Effector CD4-positive, alpha-beta T cell (primary cell): ENCODE results near the gene DGLUCY.
A peak's percentile ranks its signal among the peaks of the same experiment; 100 is the strongest.
"Not testable (repeated sequence)": the region's sequence is repeated elsewhere in the genome, so short reads cannot be mapped to it uniquely, and the experiment has no call there.

ENCODE experiments used
- DNase-seq: peaks from one replicate; pipeline ENCODE4 v3.0.0-alpha.2; 2020

The DGLUCY gene

DNA sequence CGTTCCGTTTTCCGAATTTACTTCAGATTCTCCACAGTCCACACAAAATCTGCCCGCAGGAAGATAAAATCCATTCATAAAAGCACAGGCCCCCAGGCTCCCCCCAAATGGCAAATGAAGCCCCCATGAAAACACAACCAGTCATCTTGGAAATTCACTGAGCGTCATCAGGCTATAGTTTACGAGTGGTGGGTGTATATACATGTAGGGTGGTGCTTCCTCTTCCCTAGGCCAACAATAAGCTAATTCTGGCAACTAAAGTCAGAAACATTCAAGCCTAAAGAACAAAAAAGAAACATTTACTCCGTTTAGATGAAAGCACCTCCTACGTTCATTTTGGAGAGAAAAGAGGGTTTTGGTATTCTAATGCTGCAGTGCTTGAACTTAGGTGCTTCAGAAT, 124.8 kb downstream of the DGLUCY start:
- no peak for DNase-seq

DNA sequence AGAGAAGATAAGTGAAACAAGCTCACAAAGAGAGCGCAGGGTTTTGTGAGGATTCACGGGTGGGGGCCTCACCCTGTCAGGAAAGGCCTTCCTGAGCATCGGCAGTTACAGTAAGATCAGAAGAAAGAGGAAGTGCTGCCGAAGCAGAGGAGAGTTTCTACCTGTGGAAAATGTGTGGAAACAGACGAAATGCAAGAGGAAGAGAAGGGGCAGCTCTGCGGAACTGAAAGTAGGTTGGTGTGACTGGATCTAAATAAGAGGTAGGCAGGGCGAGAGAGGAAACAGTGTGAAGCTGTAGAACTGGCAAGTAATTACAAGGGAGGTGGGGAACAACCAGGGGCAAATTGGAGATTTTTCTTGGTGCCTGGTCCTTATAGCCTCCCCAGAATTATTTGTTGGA, 128.0 kb downstream of the DGLUCY start:
- DNase-seq = no peak

GRCh38 chr14:91242635-91243034, 128.8 kb downstream of the DGLUCY start:
- DNase-seq = no peak

DNA sequence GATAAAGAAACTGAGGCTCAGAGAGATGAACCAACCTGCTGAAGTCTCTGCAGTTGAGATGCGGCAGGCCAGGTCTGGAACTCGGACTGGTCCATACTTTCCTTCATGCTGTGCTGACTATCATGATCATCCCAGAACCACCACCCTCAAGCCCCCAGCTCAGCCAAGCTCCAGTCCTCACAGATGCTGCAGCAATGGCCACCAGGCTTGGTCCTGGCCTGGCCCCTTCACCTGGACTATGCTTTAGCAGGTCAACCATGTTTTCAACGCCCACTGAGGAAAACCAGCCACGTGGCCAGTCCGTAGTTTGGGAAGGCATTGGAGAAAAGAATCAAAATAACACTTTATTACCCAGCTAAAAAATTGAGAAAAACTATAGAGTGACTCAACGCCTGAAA, 129.2 kb downstream of the DGLUCY start:
- DNase-seq = no peak

DNA sequence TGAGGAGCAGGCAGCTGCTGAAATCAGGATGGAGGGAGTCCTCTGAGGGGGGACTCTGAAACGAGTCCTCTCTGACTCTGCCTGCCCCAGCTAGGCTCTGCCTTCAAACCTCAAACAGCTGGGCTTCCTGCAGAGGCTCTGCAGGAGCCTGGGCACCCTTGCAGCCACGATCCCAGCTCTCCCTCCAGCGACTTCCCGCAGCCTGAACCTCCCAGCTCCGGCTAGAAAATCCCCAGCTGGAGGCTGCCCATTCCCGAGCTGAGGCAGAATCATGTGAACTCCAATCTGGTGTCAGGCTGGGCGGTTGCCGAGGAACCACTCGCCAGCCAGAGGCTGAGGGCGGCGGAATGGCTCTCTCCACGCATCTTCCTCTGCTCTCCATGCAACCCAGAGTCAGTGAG, 130.6 kb downstream of the DGLUCY start, which contains the start of gene GPR68:
Gene GPR68 (minus strand): TSS at position 204 of the 401 bp plus-strand sequence. CDS start 9,654 bp downstream, outside the sequence.
- peak; percentile 24 for DNase-seq

- peak; percentile 66 for DNase-seq
Observed at GRCh38 chr14:91245029-91245428, 131.2 kb downstream of the DGLUCY start.

GRCh38 chr14:91245616-91246015, 131.7 kb downstream of the DGLUCY start:
- DNase-seq = not testable (repeated sequence)

- peak; percentile 78 for DNase-seq
Observed at GRCh38 chr14:91246051-91246852, 132.4 kb downstream of the DGLUCY start.

- peak; percentile 47 for DNase-seq
Observed at GRCh38 chr14:91249841-91250616, 136.2 kb downstream of the DGLUCY start.

DNA sequence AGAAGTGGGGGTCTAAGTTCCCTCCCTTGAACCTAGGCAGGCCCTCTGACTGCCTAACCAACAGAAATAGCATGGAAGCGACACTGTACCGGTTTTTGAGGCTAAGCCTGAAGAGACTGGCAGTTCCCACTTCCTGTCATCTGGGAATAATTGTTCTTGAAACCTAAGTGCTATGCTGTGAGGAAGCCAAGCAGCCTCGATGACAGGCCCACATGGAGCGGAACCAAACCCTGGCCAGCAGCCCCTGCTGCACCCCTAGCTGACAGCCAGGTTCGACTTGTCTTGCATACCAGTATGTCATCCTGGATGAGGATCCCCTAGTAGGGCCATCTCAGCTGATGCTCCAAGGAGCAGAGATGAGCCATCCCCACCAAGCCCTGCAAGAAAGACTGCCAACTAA, 137.0 kb downstream of the DGLUCY start:
- DNase-seq = no peak

DNA sequence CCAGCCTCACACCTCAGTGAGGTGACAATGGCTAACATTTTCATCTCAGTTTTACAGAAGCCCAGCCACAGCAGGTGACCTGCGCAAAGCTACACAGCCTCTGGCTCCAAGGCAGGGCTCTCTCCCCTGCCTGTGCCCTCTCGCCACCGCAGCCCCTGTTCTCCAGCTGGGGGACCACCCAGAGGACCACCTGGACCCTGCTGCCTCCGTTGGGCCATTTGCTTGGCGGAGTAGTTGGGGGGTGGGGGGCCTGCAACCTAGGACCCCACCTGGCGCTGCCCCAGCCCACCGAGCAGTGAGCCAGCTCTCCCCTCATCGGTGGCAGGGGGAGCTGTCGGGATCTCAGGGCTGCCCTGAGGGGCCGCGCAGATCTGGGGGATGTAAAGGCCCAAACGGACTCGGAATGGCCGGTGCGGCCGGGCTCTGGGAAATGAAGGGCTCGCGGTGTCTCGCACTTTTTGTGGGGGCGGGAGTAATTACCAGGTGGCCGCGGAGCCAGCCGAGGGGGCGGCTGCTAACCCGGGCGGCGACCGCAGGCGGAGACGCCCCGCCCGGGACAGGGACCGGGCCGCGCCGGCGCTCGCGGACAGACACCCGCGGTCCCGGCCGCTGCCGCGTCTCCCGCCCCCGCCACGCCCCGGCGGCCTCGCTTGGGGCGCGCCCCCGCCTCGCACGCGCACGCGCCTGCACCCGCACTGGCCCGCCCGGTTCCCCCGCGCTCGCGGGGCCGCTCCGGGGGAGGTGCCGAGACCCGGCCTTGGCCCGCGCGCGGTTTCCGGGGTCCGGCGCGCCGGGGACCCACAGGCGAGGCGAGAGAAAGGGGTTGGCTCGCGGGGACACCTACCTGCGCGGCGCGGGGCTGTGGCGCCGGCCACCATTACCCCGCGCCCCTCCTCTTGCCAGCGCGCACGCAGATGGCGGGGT, 139.3 kb downstream of the DGLUCY start:
- DNase-seq = peak; percentile 30

DNA sequence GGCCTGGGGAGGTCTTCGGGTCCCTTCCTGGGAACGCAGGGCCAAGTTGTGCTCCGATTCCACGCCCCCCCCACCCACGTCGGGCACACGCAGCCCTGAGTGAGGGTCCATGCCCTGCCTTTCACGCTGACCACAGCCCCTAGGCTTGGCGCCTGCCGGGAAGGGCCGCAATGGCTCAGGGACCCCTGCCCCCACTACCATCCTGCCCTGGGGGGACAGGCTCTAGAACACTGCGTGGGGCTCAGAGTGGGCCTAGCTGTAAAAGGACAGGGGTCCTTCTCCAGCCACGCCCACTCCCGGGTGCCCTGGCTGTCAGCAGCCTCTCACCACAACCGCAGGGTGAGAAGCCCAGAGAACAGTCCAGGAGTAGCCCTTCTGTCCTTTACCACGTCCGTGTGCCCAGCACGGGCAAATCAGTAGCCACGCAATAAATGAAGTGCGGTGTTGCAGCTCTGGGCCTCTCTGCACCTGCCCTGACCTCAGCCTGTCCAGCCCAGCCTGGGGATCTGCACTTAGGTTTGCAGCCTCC, 140.0 kb downstream of the DGLUCY start:
- DNase-seq = no peak

GRCh38 chr14:91254461-91254860, 140.6 kb downstream of the DGLUCY start:
- no peak for DNase-seq

- no peak for DNase-seq
Observed at GRCh38 chr14:91255026-91255695, 141.3 kb downstream of the DGLUCY start.

DNA sequence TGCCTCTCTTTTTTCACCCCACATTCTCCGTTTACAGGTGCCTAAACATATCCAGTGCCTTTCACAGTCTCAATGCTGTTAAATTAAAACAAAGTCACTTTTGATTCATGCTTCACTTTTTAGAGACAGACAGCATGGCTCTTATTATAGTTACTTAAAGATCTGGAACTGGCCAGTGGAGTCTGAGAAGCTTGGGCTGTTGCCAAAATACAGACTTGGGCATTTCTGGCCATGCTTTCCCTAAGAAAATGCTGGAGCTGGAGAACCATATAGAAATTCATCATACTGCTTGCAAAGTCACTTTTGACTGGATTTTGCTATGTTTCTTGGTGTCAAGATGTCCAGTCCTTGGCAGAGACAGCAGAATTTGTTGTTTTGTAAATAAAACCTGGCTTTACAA, 142.8 kb downstream of the DGLUCY start:
- DNase-seq = no peak

GRCh38 chr14:91257328-91258010, 143.6 kb downstream of the DGLUCY start:
- no peak for DNase-seq

GRCh38 chr14:91258011-91258618, 144.2 kb downstream of the DGLUCY start:
- no peak for DNase-seq

- no peak for DNase-seq
Observed at GRCh38 chr14:91258876-91259275, 145.0 kb downstream of the DGLUCY start.

GRCh38 chr14:91261115-91261514, 147.2 kb downstream of the DGLUCY start:
- peak; percentile 40 for DNase-seq

DNA sequence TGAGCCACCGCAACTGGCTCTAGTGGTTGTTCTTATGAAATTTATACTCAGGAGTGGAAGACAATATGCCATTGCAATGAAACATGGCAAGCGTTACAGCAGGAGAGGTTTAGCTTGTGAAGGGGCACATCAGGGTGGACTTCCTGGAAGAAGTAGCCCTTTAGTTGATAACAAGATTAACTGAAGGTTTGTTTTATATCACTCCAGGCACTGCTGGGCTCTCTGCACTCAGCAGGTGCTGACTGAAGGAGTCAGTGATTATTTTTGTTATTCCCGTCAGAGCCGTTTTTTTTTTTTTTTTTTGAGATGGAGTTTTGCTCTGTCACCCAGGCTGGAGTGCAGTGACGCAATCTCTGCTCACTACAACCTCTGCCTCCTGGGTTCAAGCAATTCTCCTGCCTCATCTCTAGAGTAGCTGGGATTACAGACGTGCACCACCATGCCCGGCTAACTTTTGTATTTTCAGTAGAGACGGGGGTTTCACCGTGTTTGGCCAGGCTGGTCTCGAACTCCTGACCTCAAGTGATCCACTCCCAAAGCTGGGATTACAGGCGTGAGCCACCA, 148.2 kb downstream of the DGLUCY start:
- DNase-seq = no peak

DNA sequence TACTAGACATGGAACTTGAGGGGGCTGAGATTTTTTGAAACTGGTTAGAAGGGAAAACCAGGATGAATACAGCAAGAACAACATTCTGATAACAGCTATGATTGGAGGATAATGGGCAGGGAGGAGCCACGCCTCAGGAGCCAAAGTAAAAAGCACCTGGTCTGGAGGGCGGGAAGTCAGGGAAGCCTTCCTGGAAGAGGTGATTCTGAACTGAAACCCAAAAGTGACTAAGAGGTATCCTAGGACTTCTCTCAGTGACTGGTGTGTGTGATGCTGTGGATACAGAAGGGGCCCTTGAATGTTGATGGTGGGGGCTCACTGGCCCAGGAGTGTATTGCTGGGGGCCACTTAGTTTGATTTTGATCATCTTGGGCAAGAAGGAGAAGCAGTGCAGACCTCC, 149.5 kb downstream of the DGLUCY start:
- no peak for DNase-seq
